Endothelial cell of umbilical vein (primary cell): ENCODE results near the gene IRF2. TPM values are rescaled to one million over a fixed set of nuclear protein-coding genes. Genes with fewer than 3 reads are reported as not detected.

Source experiments
- BruUV-seq: library from RNA; stranded (reverse); fragments of 400-500 nt; replicated peaks from 2 replicates; lab custom pipeline; 2021; lab: Mats Ljungman, UMichigan
- CTCF ChIA-PET: fragments of 300-600, 350-600 bp; sonication (Branson Sonifier 250); formaldehyde crosslinking; loops from one replicate; lab custom pipeline; 2021; ENCODE audit warnings: antibody characterized with exemption, inconsistent platforms; lab: Charles Lee
- POLR2A ChIA-PET: fragments of 300-600, 350-600 bp; sonication (Branson Sonifier 250); formaldehyde crosslinking; loops from one replicate; lab custom pipeline; 2021; ENCODE audit warnings: antibody characterized with exemption, inconsistent platforms; lab: Charles Lee
- DNase-seq: peaks from one replicate; pipeline ENCODE4 v3.0.0-alpha.2; 2011; ENCODE audit warnings: low read depth, low spot score
- FAIRE-seq: peaks from 2 replicates; lab custom pipeline; 2011; peaks lifted over from hg19 to GRCh38; lab: Jason Lieb, UNC
- H2AFZ ChIP-seq: 2 replicates; pipeline ENCODE4 v1.6.0; 2012; ENCODE audit warnings: low read depth, low read length, control low read depth, inconsistent platforms
- H3K27ac ChIP-seq: 2 replicates; pipeline ENCODE4 v1.5.1; 2011; ENCODE audit warnings: low read depth, mild to moderate bottlenecking, control low read depth, low read length, moderate library complexity; ENCODE audit not compliant: insufficient read depth
- H3K27me3 ChIP-seq, 2 experiments: 2 replicates each; pipeline versions ENCODE4 v1.6.0 to v1.6.1; 2011; ENCODE audit warnings: low read length in 2 of 2, mixed read lengths in 1 of 2; ENCODE audit not compliant: control insufficient read depth in 2 of 2, insufficient read depth in 2 of 2
- H3K36me3 ChIP-seq, 2 experiments: 2 replicates in 1 of 2; 3 replicates in 1 of 2; pipeline ENCODE4 v1.5.1; 2011; ENCODE audit warnings: low read length in 2 of 2, mild to moderate bottlenecking in 1 of 2, moderate library complexity in 1 of 2; ENCODE audit not compliant: control insufficient read depth in 2 of 2, insufficient read depth in 2 of 2; ENCODE audit errors: extremely low read depth in 1 of 2
- H3K4me1 ChIP-seq: 3 replicates; pipeline ENCODE4 v1.5.1; 2011; ENCODE audit warnings: mild to moderate bottlenecking, low read length; ENCODE audit not compliant: control insufficient read depth, insufficient read depth; ENCODE audit errors: extremely low read depth
- H3K4me2 ChIP-seq: 2 replicates; pipeline ENCODE4 v1.6.1; 2011; ENCODE audit warnings: low read length, control low read depth, mixed read lengths; ENCODE audit not compliant: insufficient read depth
- H3K4me3 ChIP-seq, 3 experiments: fragments of 200-600 bp in 1 of 3; sonication (generic), shearing (Covaris generic) in 1 of 3; replicated peaks in 1 of 3; 2 replicates each; pipeline ENCODE4 v1.5.1; 2011 to 2016; ENCODE audit warnings: control low read depth in 3 of 3, low read length in 3 of 3, mild to moderate bottlenecking in 2 of 3, inconsistent platforms in 1 of 3, low read depth in 1 of 3, moderate library complexity in 1 of 3; ENCODE audit not compliant: insufficient read depth in 1 of 3
- H3K79me2 ChIP-seq: 2 replicates; pipeline ENCODE4 v1.6.0; 2012; ENCODE audit warnings: low read length, inconsistent platforms; ENCODE audit not compliant: control insufficient read depth, insufficient read depth
- H3K9ac ChIP-seq: replicated peaks from 2 replicates; pipeline ENCODE3; 2011; ENCODE audit warnings: low read length, control low read depth; ENCODE audit not compliant: insufficient read depth; ENCODE audit errors: extremely low read depth
- H3K9me1 ChIP-seq: replicated peaks from 3 replicates; pipeline ENCODE4 v1.6.0; 2011; ENCODE audit warnings: mild to moderate bottlenecking, low read length; ENCODE audit not compliant: control insufficient read depth, insufficient read depth; ENCODE audit errors: extremely low read depth
- H3K9me3 ChIP-seq: replicated peaks from 2 replicates; pipeline ENCODE4 v1.5.1; 2012; ENCODE audit warnings: low read length, inconsistent platforms; ENCODE audit not compliant: control insufficient read depth, insufficient read depth
- H4K20me1 ChIP-seq: replicated peaks from 2 replicates; pipeline ENCODE3; 2011; ENCODE audit warnings: mild to moderate bottlenecking, low read length; ENCODE audit not compliant: control insufficient read depth, insufficient read depth; ENCODE audit errors: extremely low read depth
- EZH2 ChIP-seq: IDR thresholded peaks from 2 replicates; pipeline ENCODE4 v1.6.1; 2012; ENCODE audit warnings: borderline replicate concordance, low read depth, mild to moderate bottlenecking, moderate library complexity, low read length, inconsistent platforms; ENCODE audit not compliant: severe bottlenecking
- FOS ChIP-seq: IDR thresholded peaks from 2 replicates; pipeline ENCODE4 v1.6.1; 2011; ENCODE audit warnings: mild to moderate bottlenecking, low read length, moderate library complexity, borderline replicate concordance; ENCODE audit not compliant: insufficient read depth
- GATA2 ChIP-seq: IDR thresholded peaks from 2 replicates; pipeline ENCODE4 v1.7.0; 2011; ENCODE audit warnings: low read depth, mild to moderate bottlenecking, moderate library complexity, mixed read lengths, low read length; ENCODE audit not compliant: insufficient read length, insufficient read depth
- JUN ChIP-seq: IDR thresholded peaks from 2 replicates; pipeline ENCODE4 v1.6.1; 2011; ENCODE audit warnings: borderline replicate concordance, low read depth; ENCODE audit not compliant: insufficient read length, insufficient read depth
- MYC ChIP-seq: IDR thresholded peaks from one replicate; pipeline ENCODE4 v1.6.1; 2011; ENCODE audit warnings: mild to moderate bottlenecking, low read depth, low read length
- POLR2A ChIP-seq: IDR thresholded peaks from 2 replicates; pipeline ENCODE4 v1.6.1; 2012; ENCODE audit warnings: low read depth, mild to moderate bottlenecking, control low read depth, low read length
- POLR2AphosphoS5 ChIP-seq: IDR thresholded peaks from 2 replicates; pipeline ENCODE4 v1.6.1; 2012; ENCODE audit warnings: low read depth, mild to moderate bottlenecking, control low read depth, low read length, moderate library complexity; ENCODE audit not compliant: insufficient read depth
- dilution Hi-C: fragments of 300-500 bp; cut with MboI; formaldehyde crosslinking; loops from one replicate; pipeline ENCODE4 v1.15.0; 2019; ENCODE audit warnings: low sequenced_read_pairs; ENCODE audit not compliant: extremely low pct_ligation_motif_present
- intact Hi-C: fragments of 100-400 bp; cut with micrococcal nuclease; formaldehyde crosslinking; loops from one replicate; pipeline ENCODE4 v1.10.0; 2022
- polyA plus RNA-seq, 4 experiments: library from polyadenylated mRNA; depleted of rRNA in 3 of 4; stranded (reverse) in 3 of 4; unstranded in 1 of 4; fragments of >200 nt; gene quantifications; 2 replicates each; pipeline versions ENCODE4 v1.2.1 to v1.2.3, GENCODE V29; 2011 to 2012; ENCODE audit warnings: missing spikeins in 1 of 4
- total RNA-seq: library from RNA; stranded (reverse); gene quantifications from 2 replicates; pipeline ENCODE4 v1.2.3, GENCODE V29; 2021
- TF ChIP-seq, protein P1 (sequence below): IDR thresholded peaks from 2 replicates; pipeline ENCODE4 v1.6.1; 2011; ENCODE audit not compliant: insufficient read depth, insufficient read length
- TF ChIP-seq, protein P2 (sequence below), 2 donors: IDR thresholded peaks; 1 replicate in 1 of 2; 2 replicates in 1 of 2; pipeline ENCODE4 v1.5.1; 2011; ENCODE audit warnings: low read length in 2 of 2, mild to moderate bottlenecking in 2 of 2, moderate library complexity in 2 of 2, control low read depth in 1 of 2, inconsistent platforms in 1 of 2, low read depth in 1 of 2; ENCODE audit not compliant: insufficient read depth in 1 of 2; ENCODE audit errors: extremely low read depth in 1 of 2

Gene IRF2
- total and polyA plus RNA-seq, 2 donors (not counting 3 experiments of a cell fraction or from before 2014, with no cell fraction given), result 26.9 to 27.6 TPM

DNA sequence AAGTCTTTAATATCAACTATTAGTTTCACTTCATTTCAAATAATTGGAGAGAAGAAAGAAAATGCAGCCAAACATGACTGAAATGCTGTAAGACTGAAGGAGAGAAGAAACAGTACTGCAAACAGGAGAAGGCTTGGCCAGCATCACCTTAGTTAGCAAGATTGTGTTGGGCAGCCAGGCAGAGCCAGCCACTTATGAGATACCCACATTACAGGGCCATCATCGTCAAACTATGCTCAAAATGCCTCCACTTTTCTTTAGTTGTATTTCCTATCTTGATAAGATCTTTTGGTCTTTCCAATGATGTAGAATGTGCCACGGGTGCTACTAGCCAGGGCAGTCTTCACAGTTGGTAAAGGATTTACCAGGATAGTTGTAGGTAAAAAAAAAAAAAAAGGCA lies 10.9 kb upstream of the IRF2 start:
- TF ChIP-seq JUN (no peak), EZH2 (no peak), GATA2 (no peak)
- TF ChIP-seq, protein P1, sequence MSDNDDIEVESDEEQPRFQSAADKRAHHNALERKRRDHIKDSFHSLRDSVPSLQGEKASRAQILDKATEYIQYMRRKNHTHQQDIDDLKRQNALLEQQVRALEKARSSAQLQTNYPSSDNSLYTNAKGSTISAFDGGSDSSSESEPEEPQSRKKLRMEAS, result no peak
- H3K4me3 ChIP-seq, result no peak overlapping the region
- no peaks in the 10 kb centered on the region for H3K36me3 ChIP-seq
- H3K9me3 ChIP-seq, result no peaks in the 10 kb centered on the region
- no peaks in the 10 kb centered on the region for H3K4me1 ChIP-seq
- H3K27ac ChIP-seq, result no peak overlapping the region
- dilution Hi-C loops (no loop called here), intact Hi-C loops (no loop called here)
- H2AFZ ChIP-seq, result no peak overlapping the region
- no peak for FAIRE-seq
- BruUV-seq, result no TSS peak
- H3K9me1 ChIP-seq, result no peaks in the 10 kb centered on the region
- no peak for DNase-seq
- no peaks in the 10 kb centered on the region for H3K27me3 ChIP-seq
- no peaks in the 10 kb centered on the region for H4K20me1 ChIP-seq
- no peaks in the 10 kb centered on the region for H3K79me2 ChIP-seq
- ChIA-PET CTCF (no interaction called here), POLR2A (no interaction called here)
- H3K4me2 ChIP-seq, result no peak overlapping the region
- H3K9ac ChIP-seq, result no peak overlapping the region

DNA sequence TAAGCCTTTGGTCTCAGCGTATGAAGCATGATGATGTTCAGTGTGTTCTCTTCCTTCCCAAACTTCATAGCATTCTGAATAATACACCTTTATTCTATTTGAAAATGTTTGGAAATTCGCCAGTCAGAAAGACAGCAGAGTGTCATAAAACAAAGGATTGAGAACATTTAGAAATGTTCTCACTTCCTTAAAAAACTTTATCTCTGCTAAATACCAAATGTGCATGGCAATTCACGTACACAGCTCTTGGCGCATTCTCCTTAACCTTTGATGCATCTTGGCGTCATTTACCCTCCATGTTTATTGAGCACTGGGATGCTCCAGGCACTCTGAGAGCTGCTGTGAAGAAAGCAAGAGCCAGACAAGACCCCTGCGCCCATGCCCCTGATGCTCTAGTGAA lies 7.2 kb upstream of the IRF2 start:
- Histone ChIP-seq H3K4me3 (no peak overlapping the region), H3K79me2 (no peaks in the 10 kb centered on the region), H3K9me3 (no peaks in the 10 kb centered on the region), H4K20me1 (no peaks in the 10 kb centered on the region), H3K27ac (no peak overlapping the region), H3K36me3 (no peaks in the 10 kb centered on the region), H3K9me1 (no peaks in the 10 kb centered on the region), H3K4me1 (peaks cover 5% of the 10 kb centered on the region), H3K27me3 (no peaks in the 10 kb centered on the region), H2AFZ (no peak overlapping the region), H3K9ac (no peak overlapping the region), H3K4me2 (no peak overlapping the region)
- no peak for DNase-seq
- TF ChIP-seq GATA2 (no peak), JUN (no peak), FOS (no peak), POLR2AphosphoS5 (no peak), MYC (no peak), EZH2 (no peak), POLR2A (no peak)
- TF ChIP-seq, protein P1, result no peak
- TF ChIP-seq, protein P2, sequence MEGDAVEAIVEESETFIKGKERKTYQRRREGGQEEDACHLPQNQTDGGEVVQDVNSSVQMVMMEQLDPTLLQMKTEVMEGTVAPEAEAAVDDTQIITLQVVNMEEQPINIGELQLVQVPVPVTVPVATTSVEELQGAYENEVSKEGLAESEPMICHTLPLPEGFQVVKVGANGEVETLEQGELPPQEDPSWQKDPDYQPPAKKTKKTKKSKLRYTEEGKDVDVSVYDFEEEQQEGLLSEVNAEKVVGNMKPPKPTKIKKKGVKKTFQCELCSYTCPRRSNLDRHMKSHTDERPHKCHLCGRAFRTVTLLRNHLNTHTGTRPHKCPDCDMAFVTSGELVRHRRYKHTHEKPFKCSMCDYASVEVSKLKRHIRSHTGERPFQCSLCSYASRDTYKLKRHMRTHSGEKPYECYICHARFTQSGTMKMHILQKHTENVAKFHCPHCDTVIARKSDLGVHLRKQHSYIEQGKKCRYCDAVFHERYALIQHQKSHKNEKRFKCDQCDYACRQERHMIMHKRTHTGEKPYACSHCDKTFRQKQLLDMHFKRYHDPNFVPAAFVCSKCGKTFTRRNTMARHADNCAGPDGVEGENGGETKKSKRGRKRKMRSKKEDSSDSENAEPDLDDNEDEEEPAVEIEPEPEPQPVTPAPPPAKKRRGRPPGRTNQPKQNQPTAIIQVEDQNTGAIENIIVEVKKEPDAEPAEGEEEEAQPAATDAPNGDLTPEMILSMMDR (IDR thresholded peaks at IDR 0.05; ENCODE audit: extremely low read depth in 1 of 2, insufficient read depth in 1 of 2, low read depth in 1 of 2, low read length in 2 of 2), result no peak
- dilution Hi-C loops, result no loop called here
- ChIA-PET CTCF (no interaction called here), POLR2A (no interaction called here)
- FAIRE-seq, result no peak
- intact Hi-C loops, result no loop called here
- BruUV-seq, result no TSS peak
